Tibial nerve (tissue), 4 donors: ENCODE measurements around the gene SEMA3G.

ENCODE experiments used
- EP300 ChIP-seq, 2 donors: sonication (generic); formaldehyde crosslinking; IDR thresholded peaks; one replicate each; pipeline ENCODE4 v1.6.1; 2017; ENCODE audit warnings: antibody characterized with exemption in 2 of 2, mild to moderate bottlenecking in 1 of 2
- POLR2A ChIP-seq, 2 donors: fragments of 450-650 bp; IDR thresholded peaks; one replicate each; pipeline ENCODE4 v1.6.1; 2017; ENCODE audit warnings: antibody characterized with exemption in 2 of 2, mild to moderate bottlenecking in 2 of 2, moderate library complexity in 2 of 2
- TF ChIP-seq, protein P1 (sequence below), 5 experiments: fragments of 200-600 bp in 3 of 5; fragments of 450-650 bp in 2 of 5; sonication (generic) in 3 of 5; IDR thresholded peaks; one replicate each; pipeline ENCODE4 v1.5.1; 2016 to 2019; ENCODE audit warnings: antibody characterized with exemption in 5 of 5, mild to moderate bottlenecking in 3 of 5, moderate library complexity in 2 of 5

DNA sequence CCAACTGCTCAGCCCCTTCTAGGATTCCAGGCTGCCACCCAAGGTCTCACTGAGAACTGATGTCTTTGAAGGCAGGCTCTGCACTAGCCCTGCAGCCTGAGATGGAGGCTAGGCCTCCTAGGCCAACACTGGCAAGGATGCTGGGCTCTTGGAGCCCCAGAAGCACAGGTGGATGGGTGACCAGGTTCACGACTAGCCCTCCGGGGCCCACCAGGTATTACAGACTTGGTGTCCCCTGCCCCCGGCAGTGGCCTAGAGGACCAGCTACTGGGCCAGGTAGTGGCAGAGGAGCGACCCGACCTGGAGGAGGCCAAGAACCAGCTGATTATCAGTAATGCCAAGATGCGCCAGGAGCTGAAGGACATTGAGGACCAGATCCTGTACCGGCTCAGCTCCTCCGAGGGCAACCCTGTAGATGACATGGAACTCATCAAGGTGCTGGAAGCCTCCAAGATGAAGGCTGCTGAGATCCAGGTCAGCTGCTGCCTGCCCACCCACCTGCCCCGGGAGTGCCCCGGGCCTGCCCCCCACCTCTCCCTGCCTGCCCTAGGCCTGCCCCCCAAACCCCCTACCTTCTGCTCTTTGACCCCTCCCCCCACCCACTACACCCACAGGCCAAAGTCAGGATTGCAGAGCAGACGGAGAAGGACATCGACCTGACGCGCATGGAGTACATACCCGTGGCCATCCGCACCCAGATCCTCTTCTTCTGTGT lies 52.5 kb downstream of the SEMA3G start:
- TF ChIP-seq, protein P1, sequence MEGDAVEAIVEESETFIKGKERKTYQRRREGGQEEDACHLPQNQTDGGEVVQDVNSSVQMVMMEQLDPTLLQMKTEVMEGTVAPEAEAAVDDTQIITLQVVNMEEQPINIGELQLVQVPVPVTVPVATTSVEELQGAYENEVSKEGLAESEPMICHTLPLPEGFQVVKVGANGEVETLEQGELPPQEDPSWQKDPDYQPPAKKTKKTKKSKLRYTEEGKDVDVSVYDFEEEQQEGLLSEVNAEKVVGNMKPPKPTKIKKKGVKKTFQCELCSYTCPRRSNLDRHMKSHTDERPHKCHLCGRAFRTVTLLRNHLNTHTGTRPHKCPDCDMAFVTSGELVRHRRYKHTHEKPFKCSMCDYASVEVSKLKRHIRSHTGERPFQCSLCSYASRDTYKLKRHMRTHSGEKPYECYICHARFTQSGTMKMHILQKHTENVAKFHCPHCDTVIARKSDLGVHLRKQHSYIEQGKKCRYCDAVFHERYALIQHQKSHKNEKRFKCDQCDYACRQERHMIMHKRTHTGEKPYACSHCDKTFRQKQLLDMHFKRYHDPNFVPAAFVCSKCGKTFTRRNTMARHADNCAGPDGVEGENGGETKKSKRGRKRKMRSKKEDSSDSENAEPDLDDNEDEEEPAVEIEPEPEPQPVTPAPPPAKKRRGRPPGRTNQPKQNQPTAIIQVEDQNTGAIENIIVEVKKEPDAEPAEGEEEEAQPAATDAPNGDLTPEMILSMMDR (IDR thresholded peaks at IDR 0.05): no peak
- no peak for TF ChIP-seq EP300 (IDR thresholded peaks at IDR 0.05)
- no peak for TF ChIP-seq POLR2A (IDR thresholded peaks at IDR 0.05)
